H1 (cell line): ENCODE data around the gene PLSCR1. TPM values are rescaled to one million over a fixed set of nuclear protein-coding genes. Genes with fewer than 3 reads are reported as not detected.
A peak's percentile ranks its signal among the peaks of the same experiment; 100 is the strongest.

Source experiments
- CTCF ChIA-PET: fragments of 300-600 bp; sonication (Branson Sonifier 250); formaldehyde crosslinking; loops from one replicate; lab custom pipeline; 2021; ENCODE audit not compliant: partially characterized antibody; lab: Charles Lee
- POLR2A ChIA-PET: fragments of 300-600 bp; sonication (Branson Sonifier 250); formaldehyde crosslinking; loops from one replicate; lab custom pipeline; 2021; ENCODE audit warnings: inconsistent platforms; ENCODE audit not compliant: partially characterized antibody; lab: Charles Lee
- DNase-seq, 2 experiments: peaks; one replicate each; pipeline versions ENCODE4 v3.0.0 to v3.0.0-alpha.2; 2010 to 2022; ENCODE audit warnings: low spot score in 2 of 2, low read depth in 1 of 2, mixed read lengths in 1 of 2
- FAIRE-seq: peaks from 2 replicates; lab custom pipeline; 2011; peaks lifted over from hg19 to GRCh38; lab: Jason Lieb, UNC
- H2AFZ ChIP-seq: 2 replicates; pipeline ENCODE4 v1.8.1; 2012; ENCODE audit warnings: low read length, inconsistent platforms
- H2AK5ac ChIP-seq: 2 replicates; pipeline ENCODE4 v1.6.1; 2013; ENCODE audit warnings: low read depth, low read length
- H2BK120ac ChIP-seq: replicated peaks from 2 replicates; pipeline ENCODE3; 2013; ENCODE audit warnings: low read depth, low read length, inconsistent platforms
- H2BK12ac ChIP-seq: 2 replicates; pipeline ENCODE4 v1.6.1; 2013; ENCODE audit warnings: low read depth, low read length
- H2BK15ac ChIP-seq: 2 replicates; pipeline ENCODE4 v1.6.1; 2013; ENCODE audit warnings: low read length
- H2BK20ac ChIP-seq: 2 replicates; pipeline ENCODE4 v1.6.1; 2013; ENCODE audit warnings: low read length
- H2BK5ac ChIP-seq: 2 replicates; pipeline ENCODE4 v1.6.1; 2013; ENCODE audit warnings: low read depth, low read length
- H3K14ac ChIP-seq: 2 replicates; pipeline ENCODE4 v1.6.1; 2013; ENCODE audit warnings: inconsistent platforms; ENCODE audit not compliant: insufficient read length
- H3K18ac ChIP-seq: 2 replicates; pipeline ENCODE4 v1.6.1; 2013; ENCODE audit warnings: low read length; ENCODE audit errors: extremely low read depth
- H3K23ac ChIP-seq: 2 replicates; pipeline ENCODE4 v1.6.1; 2013; ENCODE audit warnings: inconsistent platforms; ENCODE audit not compliant: insufficient read length
- H3K23me2 ChIP-seq: 2 replicates; pipeline ENCODE4 v1.6.1; 2013; ENCODE audit warnings: low read depth, low read length
- H3K27ac ChIP-seq: 2 replicates; pipeline ENCODE4 v1.6.1; 2011; ENCODE audit warnings: low read depth, low read length, inconsistent platforms
- H3K27me3 ChIP-seq, 4 experiments: replicated peaks in 1 of 4; 1 replicate in 1 of 4; 2 replicates in 3 of 4; pipeline versions ENCODE4 v1.6.1 to v1.8.1; 2011 to 2013; ENCODE audit warnings: low read length in 3 of 4, mild to moderate bottlenecking in 3 of 4, inconsistent platforms in 2 of 4, mixed read lengths in 2 of 4, moderate library complexity in 1 of 4; ENCODE audit not compliant: control insufficient read depth in 3 of 4, insufficient read depth in 3 of 4; ENCODE audit errors: extremely low read depth in 1 of 4
- H3K36me3 ChIP-seq, 4 experiments: 2 replicates each; pipeline versions ENCODE4 v1.6.1 to v1.8.1; 2011 to 2013; ENCODE audit warnings: mild to moderate bottlenecking in 4 of 4, low read length in 3 of 4, moderate library complexity in 2 of 4, control low read depth in 1 of 4, inconsistent platforms in 1 of 4; ENCODE audit not compliant: insufficient read depth in 4 of 4, control insufficient read depth in 2 of 4
- H3K4ac ChIP-seq: replicated peaks from 2 replicates; pipeline ENCODE3; 2013; ENCODE audit warnings: low read length, low read depth, mixed read lengths, inconsistent platforms; ENCODE audit not compliant: insufficient read length
- H3K4me1 ChIP-seq, 4 experiments: replicated peaks in 1 of 4; 1 replicate in 1 of 4; 2 replicates in 3 of 4; pipeline versions ENCODE4 v1.6.1 to v1.8.1; 2011 to 2013; ENCODE audit warnings: low read length in 3 of 4, inconsistent platforms in 2 of 4, mixed read lengths in 1 of 4; ENCODE audit not compliant: insufficient read depth in 4 of 4, control insufficient read depth in 3 of 4
- H3K4me2 ChIP-seq, 2 experiments: 2 replicates each; pipeline versions ENCODE4 v1.6.1 to v1.8.1; 2011 to 2013; ENCODE audit warnings: low read depth in 2 of 2, low read length in 2 of 2, control low read depth in 1 of 2, inconsistent platforms in 1 of 2, mild to moderate bottlenecking in 1 of 2; ENCODE audit not compliant: insufficient read depth in 1 of 2
- H3K4me3 ChIP-seq, 4 experiments: fragments of 200-600, 300-600 bp in 1 of 4; sonication (generic), shearing (Covaris generic), sonication (Bioruptor Twin) in 1 of 4; 2 replicates each; pipeline versions ENCODE4 v1.5.1 to v1.8.1; 2011 to 2016; ENCODE audit warnings: low read length in 4 of 4, low read depth in 3 of 4, control low read depth in 2 of 4, inconsistent platforms in 2 of 4, mild to moderate bottlenecking in 2 of 4, mixed read lengths in 1 of 4, moderate library complexity in 1 of 4; ENCODE audit not compliant: insufficient read depth in 2 of 4; ENCODE audit errors: extremely low read depth in 1 of 4
- H3K56ac ChIP-seq: replicated peaks from 2 replicates; pipeline ENCODE3; 2013; ENCODE audit warnings: low read depth, mild to moderate bottlenecking, mixed read lengths, low read length, inconsistent platforms; ENCODE audit not compliant: insufficient read length
- H3K79me1 ChIP-seq: 2 replicates; pipeline ENCODE4 v1.6.1; 2013; ENCODE audit warnings: low read depth, low read length, control low read depth
- H3K79me2 ChIP-seq, 2 experiments: 2 replicates each; pipeline versions ENCODE4 v1.6.1 to v1.8.1; 2012 to 2013; ENCODE audit warnings: low read length in 2 of 2, mild to moderate bottlenecking in 2 of 2, inconsistent platforms in 1 of 2; ENCODE audit not compliant: insufficient read depth in 2 of 2, control insufficient read depth in 1 of 2
- H3K9ac ChIP-seq, 4 experiments: replicated peaks in 1 of 4; 1 replicate in 1 of 4; 2 replicates in 3 of 4; pipeline versions ENCODE4 v1.6.1 to v1.8.1; 2011 to 2013; ENCODE audit warnings: low read depth in 3 of 4, low read length in 3 of 4, control low read depth in 2 of 4, mild to moderate bottlenecking in 2 of 4, moderate library complexity in 2 of 4, inconsistent platforms in 1 of 4; ENCODE audit errors: extremely low read depth in 1 of 4
- H3K9me3 ChIP-seq, 2 experiments: 2 replicates each; pipeline versions ENCODE4 v1.6.1 to v1.8.1; 2012 to 2013; ENCODE audit warnings: mild to moderate bottlenecking in 2 of 2, moderate library complexity in 2 of 2, control low read depth in 1 of 2, inconsistent platforms in 1 of 2, low read depth in 1 of 2, low read length in 1 of 2, mixed read lengths in 1 of 2; ENCODE audit not compliant: insufficient read depth in 2 of 2
- H4K20me1 ChIP-seq, 2 experiments: replicated peaks in 1 of 2; 2 replicates each; pipeline versions ENCODE3 to v1.8.1; 2011 to 2013; ENCODE audit warnings: inconsistent platforms in 2 of 2, low read length in 2 of 2, mild to moderate bottlenecking in 1 of 2; ENCODE audit not compliant: insufficient read depth in 2 of 2, control insufficient read depth in 1 of 2
- H4K5ac ChIP-seq: 2 replicates; pipeline ENCODE4 v1.6.1; 2013; ENCODE audit warnings: low read length, low read depth, mixed read lengths, inconsistent platforms; ENCODE audit not compliant: insufficient read length
- H4K8ac ChIP-seq: 2 replicates; pipeline ENCODE4 v1.8.0; 2013; ENCODE audit warnings: mild to moderate bottlenecking, moderate library complexity, low read length, inconsistent platforms; ENCODE audit not compliant: insufficient read depth; ENCODE audit errors: extremely low read depth
- H4K91ac ChIP-seq: replicated peaks from 2 replicates; pipeline ENCODE3; 2013; ENCODE audit warnings: low read length, mixed read lengths, inconsistent platforms; ENCODE audit not compliant: insufficient read length
- ASH2L ChIP-seq: fragments of 200-600, 300-600 bp; sonication (generic); IDR thresholded peaks from one replicate; pipeline ENCODE4 v1.7.1; 2017; ENCODE audit warnings: low read length
- ATF2 ChIP-seq: IDR thresholded peaks from 2 replicates; pipeline ENCODE4 v1.6.1; 2012; ENCODE audit warnings: low read length, inconsistent platforms
- BACH1 ChIP-seq: IDR thresholded peaks from 2 replicates; pipeline ENCODE4 v1.6.1; 2012; ENCODE audit warnings: low read length, improper control_type of control experiment
- CEBPB ChIP-seq: IDR thresholded peaks from 2 replicates; pipeline ENCODE4 v1.6.1; 2012; ENCODE audit warnings: low read depth, low read length
- CHD1 ChIP-seq: IDR thresholded peaks from 2 replicates; pipeline ENCODE4 v1.6.1; 2012; ENCODE audit warnings: low read depth, low read length, improper control_type of control experiment
- HDAC6 ChIP-seq: IDR thresholded peaks from one replicate; pipeline ENCODE4 v1.7.1; 2012; ENCODE audit warnings: low read depth, mild to moderate bottlenecking, inconsistent platforms, low read length, moderate library complexity
- KDM5A ChIP-seq: fragments of 200-600 bp; IDR thresholded peaks from 2 replicates; pipeline ENCODE4 v1.7.1; 2012; ENCODE audit warnings: mild to moderate bottlenecking, low read length, inconsistent platforms, mixed read lengths
- NANOG ChIP-seq: IDR thresholded peaks from 2 replicates; pipeline ENCODE4 v1.6.1; 2011; ENCODE audit warnings: low read length, low read depth, mild to moderate bottlenecking, inconsistent platforms; ENCODE audit not compliant: insufficient read depth, poor library complexity, severe bottlenecking
- RFX5 ChIP-seq: IDR thresholded peaks from 2 replicates; pipeline ENCODE4 v1.6.1; 2011; ENCODE audit warnings: low read depth, low read length, improper control_type of control experiment, borderline replicate concordance
- SIX5 ChIP-seq: IDR thresholded peaks from 2 replicates; pipeline ENCODE4 v1.6.1; 2011; ENCODE audit warnings: mild to moderate bottlenecking, low read depth, low read length
- SP1 ChIP-seq: IDR thresholded peaks from 2 replicates; pipeline ENCODE4 v1.6.1; 2011; ENCODE audit warnings: low read depth, low read length
- SUZ12 ChIP-seq: fragments of 200-600 bp; sonication (generic); IDR thresholded peaks from 2 replicates; pipeline ENCODE4 v1.6.1; 2012; ENCODE audit warnings: mild to moderate bottlenecking, inconsistent platforms, low read length, moderate library complexity, mixed read lengths
- ZNF274 ChIP-seq: IDR thresholded peaks from 2 replicates; pipeline ENCODE4 v1.7.0; 2012; ENCODE audit warnings: low read length, borderline replicate concordance; ENCODE audit errors: extremely low read depth
- WGBS, 2 experiments: shearing (Covaris generic) in 1 of 2; methylation state at CpG; one replicate each; pipeline versions ENCODE4 v1.1.6 to v1.1.7; 2013 to 2015; ENCODE audit warnings: low lambda C conversion rate in 2 of 2, mixed read lengths in 2 of 2, inconsistent platforms in 1 of 2, low coverage in 1 of 2, missing lambda C conversion rate in 1 of 2; ENCODE audit not compliant: insufficient replicate concordance in 2 of 2, insufficient coverage in 1 of 2, insufficient read length in 1 of 2; ENCODE audit errors: extremely low coverage in 1 of 2, missing lambda C conversion rate in 1 of 2; 5-methylcytosine and 5-hydroxymethylcytosine counted together
- polyA plus RNA-seq, 7 experiments: library from polyadenylated mRNA; depleted of rRNA in 3 of 7; stranded (reverse) in 5 of 7; unstranded in 2 of 7; fragments of >200 nt in 5 of 7; fragments of 200-250 nt in 2 of 7; gene quantifications; 1 replicate in 5 of 7; 2 replicates in 1 of 7; 4 replicates in 1 of 7; pipeline versions ENCODE4 v1.2.1 to v1.2.3, GENCODE V29; 2011 to 2013; ENCODE audit warnings: missing spikeins in 2 of 7, mixed read lengths in 2 of 7
- total RNA-seq: library from RNA; stranded (reverse); fragmentation: NEBNext Ultra II Directional; extraction: Animal tissue kit (Norgen Biotek cat#: 25700); gene quantifications from 2 replicates; pipeline ENCODE4 v1.2.1, GENCODE V29; 2021

Gene PLSCR1
- total and polyA plus RNA-seq, 2 of the 8 experiments (the other 6 are each of a cell fraction or from before 2014, with no cell fraction given): 32.2 to 48.5 TPM

GRCh38 chr3:146476094-146476740 is 68.2 kb downstream of the PLSCR1 start:
- no peak overlapping the region for H3K4ac ChIP-seq
- WGBS, 2 experiments: 84% methylated on average over 6 of the region's 6 CpGs; no CpG with 5 or more reads in 1 of the 2 experiments
- FAIRE-seq (no peak), DNase-seq (no peak)
- no peak overlapping the region for H3K4me2 ChIP-seq
- peak overlapping the region; percentile 32; the same call in 1 of the 2 replicates for H3K18ac ChIP-seq
- H3K79me1 ChIP-seq: no peaks in the 10 kb centered on the region
- H3K4me1 ChIP-seq: peaks cover 0 to 3% (median 0%) of the 10 kb centered on the region in 4 experiments; a peak in 1 of 7 replicates
- H3K56ac ChIP-seq: no peak overlapping the region
- H3K27me3 ChIP-seq: no peaks in the 10 kb centered on the region
- H3K9me3 ChIP-seq: no peaks in the 10 kb centered on the region
- H2BK12ac ChIP-seq: no peak overlapping the region
- no peaks in the 10 kb centered on the region for H4K20me1 ChIP-seq
- no peaks in the 10 kb centered on the region for H3K36me3 ChIP-seq
- H3K14ac ChIP-seq: no peak overlapping the region
- ChIA-PET CTCF (interaction anchor here (0.8 to 1.2 kb wide), 2 partner anchors 10 to 11 kb away, joined by 3 read pairs; no protein-coding TSS in a partner anchor), POLR2A (no interaction called here)
- no peak overlapping the region for H3K4me3 ChIP-seq
- no peaks in the 10 kb centered on the region for H3K23me2 ChIP-seq
- H2BK20ac ChIP-seq: no peak overlapping the region
- H4K91ac ChIP-seq: no peak overlapping the region
- no peak overlapping the region for H3K27ac ChIP-seq
- no peak overlapping the region for H2BK5ac ChIP-seq
- no peak overlapping the region for H2BK15ac ChIP-seq
- no peak overlapping the region for H2BK120ac ChIP-seq
- H4K8ac ChIP-seq: peak overlapping the region; percentile 77
- no peak overlapping the region for H2AK5ac ChIP-seq
- H3K79me2 ChIP-seq: no peaks in the 10 kb centered on the region
- no peak overlapping the region for H4K5ac ChIP-seq
- 0 out of 2 replicates have a peak overlapping the region, but pooled peaks have one; percentile 50 for H2AFZ ChIP-seq
- H3K9ac ChIP-seq: no peak overlapping the region
- H3K23ac ChIP-seq: no peak overlapping the region
- TF ChIP-seq SP1 (no peak), SIX5 (no peak), ASH2L (no peak), HDAC6 (no peak), RFX5 (no peak), BACH1 (no peak), ZNF274 (no peak), SUZ12 (no peak), CEBPB (no peak), NANOG (no peak), CHD1 (no peak), ATF2 (no peak), KDM5A (no peak)
